ENCODE results near the gene FOXM1.

FOXM1 gene, protein sequence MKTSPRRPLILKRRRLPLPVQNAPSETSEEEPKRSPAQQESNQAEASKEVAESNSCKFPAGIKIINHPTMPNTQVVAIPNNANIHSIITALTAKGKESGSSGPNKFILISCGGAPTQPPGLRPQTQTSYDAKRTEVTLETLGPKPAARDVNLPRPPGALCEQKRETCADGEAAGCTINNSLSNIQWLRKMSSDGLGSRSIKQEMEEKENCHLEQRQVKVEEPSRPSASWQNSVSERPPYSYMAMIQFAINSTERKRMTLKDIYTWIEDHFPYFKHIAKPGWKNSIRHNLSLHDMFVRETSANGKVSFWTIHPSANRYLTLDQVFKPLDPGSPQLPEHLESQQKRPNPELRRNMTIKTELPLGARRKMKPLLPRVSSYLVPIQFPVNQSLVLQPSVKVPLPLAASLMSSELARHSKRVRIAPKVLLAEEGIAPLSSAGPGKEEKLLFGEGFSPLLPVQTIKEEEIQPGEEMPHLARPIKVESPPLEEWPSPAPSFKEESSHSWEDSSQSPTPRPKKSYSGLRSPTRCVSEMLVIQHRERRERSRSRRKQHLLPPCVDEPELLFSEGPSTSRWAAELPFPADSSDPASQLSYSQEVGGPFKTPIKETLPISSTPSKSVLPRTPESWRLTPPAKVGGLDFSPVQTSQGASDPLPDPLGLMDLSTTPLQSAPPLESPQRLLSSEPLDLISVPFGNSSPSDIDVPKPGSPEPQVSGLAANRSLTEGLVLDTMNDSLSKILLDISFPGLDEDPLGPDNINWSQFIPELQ

DNA sequence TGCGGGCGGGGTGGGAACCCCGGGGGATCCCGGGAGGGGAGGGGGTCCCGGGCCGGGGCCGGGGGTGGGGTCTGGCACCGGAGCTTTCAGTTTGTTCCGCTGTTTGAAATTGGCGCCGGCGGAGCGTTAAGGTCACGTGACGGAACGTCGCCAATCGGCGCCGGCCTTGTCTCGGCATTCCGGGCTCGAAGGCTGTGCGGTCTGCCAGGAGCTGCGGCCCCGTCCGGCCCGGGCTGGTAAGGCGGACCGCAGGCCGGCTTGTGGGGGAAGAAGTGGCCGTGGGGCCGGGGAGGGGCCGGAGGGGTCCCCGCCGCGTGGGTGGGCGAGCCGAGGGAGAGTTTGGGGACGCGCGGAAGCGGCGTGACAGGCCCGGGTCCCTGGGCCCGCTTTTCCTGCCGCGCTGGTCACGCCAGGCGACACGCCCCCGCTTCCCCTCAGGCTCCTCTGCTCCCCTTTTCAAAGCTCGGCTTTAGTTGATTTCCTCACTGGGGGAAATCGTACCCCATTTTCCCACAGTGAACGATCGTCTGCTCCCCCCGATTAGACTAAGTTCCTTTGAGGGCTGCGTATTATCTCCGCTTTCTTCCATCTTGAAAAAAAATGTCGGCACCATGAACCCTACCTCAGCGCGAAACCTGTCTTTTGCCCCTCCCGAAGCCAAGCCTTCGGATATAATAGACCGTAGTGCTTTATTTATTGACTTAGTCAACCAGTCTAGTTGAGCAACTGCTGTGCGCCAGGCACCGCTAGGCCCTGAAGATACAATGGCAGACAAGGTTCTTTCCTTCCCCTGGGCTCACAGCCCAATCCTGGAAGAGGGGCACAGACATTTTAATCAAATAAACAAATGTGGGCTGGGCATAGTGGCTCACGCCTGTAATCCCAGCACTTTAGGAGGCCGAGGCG, at the start of gene FOXM1, which contains the start of gene RHNO1:
Gene FOXM1 (minus strand): TSS at position 128 of the 906 bp plus-strand sequence. CDS start 2,696 bp downstream, outside the sequence.
Gene RHNO1 (plus strand): TSS at position 177 of the 906 bp plus-strand sequence. CDS start 8,144 bp downstream, outside the sequence.
- DNase-seq: peak; percentile 92

DNA sequence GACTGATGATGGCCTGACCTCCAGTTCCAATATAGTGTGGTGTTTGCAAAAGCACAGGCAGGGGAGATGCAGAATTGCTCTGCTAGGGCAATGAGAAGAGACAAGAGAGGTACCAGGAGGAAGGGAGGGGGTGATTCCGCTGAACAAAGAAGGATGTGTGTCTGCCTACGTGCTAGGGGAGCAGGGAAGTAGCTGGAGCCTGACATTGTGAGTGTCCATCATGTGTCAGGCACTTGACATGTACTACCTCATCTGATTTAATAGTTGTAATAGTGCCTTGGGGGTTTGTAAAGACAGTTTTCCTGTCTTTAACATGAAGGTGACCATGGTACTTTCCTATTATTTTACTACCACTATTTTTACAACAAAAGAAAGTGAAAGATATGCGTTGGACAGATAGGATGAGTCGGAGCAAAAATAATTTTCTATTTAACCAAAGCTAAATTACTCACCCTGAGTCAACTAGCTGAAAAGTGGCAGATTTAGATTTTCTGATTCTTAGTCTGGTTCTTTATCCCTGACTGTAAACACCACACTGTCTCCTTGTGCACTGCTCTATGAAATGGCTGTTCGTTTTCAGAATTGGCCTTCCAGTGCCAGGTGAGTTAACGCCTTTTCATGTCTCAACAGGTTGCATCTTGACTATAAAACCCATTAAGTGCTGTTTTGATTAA, 48.5 kb upstream of the FOXM1 start:
- no peak for DNase-seq

DNA sequence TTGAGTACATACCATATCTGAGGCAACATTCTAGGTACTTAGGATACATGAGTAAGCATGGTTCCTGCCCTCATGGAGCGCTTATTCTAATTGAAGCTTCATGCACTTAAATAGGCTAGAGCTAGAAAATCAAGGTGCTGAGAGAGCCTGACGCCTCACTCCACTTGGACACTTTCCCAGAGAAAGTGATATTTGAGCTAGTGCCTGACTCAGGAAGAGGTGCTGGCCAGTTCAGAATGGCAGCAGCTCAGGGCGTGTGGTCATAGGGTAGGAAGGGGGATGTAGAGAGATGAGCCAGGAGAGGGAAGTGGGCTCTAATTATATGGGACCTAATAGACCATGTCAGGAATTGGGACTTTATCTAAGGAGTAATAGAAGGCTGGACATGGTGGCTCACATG, 47.0 kb upstream of the FOXM1 start:
- DNase-seq: no peak

DNA sequence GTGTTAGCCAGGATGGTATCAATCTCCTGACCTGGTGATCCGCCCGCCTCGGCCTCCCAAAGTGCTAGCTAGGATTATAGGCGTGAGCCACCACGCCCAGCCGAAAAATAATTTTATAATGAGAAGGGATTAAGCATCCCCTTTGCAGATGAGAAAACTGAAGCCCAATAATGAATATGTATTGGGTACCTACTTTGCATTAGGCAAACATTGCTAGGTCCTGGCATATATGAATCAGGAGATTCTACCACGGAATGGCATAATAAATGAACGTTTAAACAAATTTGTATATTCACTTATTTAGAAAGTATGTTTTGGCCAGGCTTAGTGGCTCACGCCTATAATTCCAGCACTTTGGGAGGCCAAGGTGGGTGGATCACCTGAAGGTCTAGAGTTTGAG, 46.1 kb upstream of the FOXM1 start:
- DNase-seq: no peak

DNA sequence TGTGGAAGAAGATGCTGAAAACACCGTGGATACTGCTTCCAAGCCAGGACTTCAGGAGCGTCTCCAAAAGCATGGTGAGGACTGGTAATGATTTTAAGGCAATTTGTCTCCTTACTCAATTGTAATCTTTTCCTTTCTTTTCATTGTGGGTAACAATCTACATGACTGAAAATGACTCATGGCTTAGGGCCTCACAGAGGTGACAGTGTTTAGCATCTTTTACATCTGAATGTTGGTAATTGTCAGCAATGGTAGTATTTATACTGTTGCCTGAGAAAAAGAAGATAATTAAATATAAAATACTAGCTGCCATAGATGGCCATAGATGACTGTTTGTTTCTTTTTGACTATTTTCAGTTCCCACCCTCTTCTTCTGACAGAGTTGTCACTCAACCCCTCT, 45.4 kb upstream of the FOXM1 start:
- DNase-seq: no peak

DNA sequence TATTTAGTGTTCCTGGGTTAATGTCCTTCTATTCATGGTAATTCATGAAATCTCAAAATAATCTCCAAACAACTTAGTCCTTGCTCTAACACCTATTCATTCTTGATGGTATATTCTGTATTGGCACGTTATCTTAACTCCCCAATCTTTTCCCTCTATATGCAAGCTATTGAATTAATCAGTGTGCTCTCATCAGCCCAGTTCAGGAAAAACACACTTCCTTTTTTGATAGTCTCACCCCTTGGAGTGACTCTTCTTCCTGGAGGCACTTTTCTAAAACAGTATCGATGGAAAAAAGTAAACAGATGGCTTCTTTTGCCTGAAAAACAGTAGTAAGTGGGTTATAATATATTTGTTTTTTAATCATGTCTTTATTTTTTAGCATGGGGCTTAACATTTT, 42.3 kb upstream of the FOXM1 start:
- no peak for DNase-seq

DNA sequence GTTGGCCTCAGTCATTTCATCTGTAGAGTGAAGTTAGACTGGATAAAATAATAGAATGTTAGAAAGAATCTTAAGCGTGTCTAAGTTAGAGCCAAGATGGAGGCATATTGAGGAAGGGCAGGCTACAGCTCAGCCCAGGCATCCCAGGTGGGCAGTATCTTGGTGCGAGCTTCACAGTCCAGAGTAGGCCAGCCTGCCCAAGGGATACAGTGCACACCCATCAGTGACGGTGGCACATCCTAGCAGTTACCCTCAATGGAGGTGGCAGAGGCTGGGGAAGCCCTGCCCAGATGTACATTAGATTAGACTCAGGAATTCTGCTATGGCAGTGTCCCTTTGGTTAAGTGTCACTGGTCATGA, 35.2 kb upstream of the FOXM1 start:
- no peak for DNase-seq

DNA sequence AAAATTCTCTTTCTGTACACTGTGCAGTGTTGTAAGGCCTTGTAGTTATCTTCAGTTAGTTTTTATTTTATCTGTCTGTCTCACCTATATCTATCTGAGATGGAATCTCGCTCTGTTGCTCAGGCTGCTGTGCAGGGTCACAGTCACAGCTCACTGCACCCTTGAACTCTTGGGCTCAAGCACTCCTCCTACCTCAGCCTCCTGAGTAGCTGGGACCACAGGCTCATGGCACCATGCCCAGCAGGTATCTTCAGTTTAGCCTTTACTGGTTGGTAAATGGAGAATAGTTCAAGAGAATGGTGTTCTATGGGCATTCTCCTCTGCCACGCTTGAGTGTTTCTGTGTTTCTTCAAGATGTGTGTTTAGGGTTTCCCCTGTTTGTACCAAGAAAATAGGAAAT, 27.3 kb upstream of the FOXM1 start:
- DNase-seq: no peak

DNA sequence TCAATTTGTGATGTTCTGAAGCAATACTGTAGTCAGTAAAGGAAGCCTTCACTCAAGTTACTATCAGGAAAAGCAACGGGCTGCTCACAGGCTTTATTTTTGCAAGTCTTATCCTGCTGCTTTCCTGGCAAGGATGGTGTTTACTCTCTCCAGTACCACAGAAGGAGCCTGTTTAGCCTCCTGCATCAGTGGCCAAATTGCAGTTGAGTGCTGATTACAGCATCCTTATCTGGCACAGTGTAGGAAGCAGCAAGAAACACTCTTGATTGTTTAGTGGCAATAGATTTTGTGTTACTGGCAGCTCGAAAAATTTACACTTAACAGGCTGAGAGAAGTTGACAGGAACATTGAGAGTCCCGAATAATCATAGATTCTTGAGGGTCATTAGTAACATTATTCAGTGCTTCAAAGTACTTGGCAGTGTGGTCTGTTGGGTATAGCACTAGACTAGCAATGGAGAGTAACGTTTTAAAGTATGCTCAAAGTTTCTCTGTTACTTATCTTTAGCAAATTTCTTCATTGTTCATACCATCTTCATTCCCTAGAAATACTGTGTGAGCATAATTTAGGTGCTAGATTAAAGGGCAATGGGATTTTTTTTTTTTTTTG, 25.4 kb upstream of the FOXM1 start:
- DNase-seq: peak; percentile 7

DNA sequence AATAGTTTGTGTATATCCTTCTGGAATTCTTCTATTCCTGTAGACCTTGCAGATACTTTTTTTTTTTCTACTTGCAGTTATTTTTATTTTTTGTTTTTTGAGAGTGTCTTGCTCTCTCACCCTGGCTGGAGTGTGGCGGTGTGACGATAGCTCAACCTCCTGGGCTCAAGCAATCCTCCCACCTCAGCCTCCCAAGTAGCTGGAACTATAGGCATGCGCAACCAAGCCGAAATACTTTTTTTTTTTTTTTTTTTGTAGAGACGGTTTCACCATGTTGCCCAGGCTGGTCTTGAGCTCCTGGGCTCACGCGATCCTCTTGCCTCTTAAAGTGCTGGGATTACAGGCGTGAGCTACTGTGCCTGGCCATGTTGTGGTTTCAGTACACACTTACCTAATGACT, 23.7 kb upstream of the FOXM1 start:
- DNase-seq: no peak

DNA sequence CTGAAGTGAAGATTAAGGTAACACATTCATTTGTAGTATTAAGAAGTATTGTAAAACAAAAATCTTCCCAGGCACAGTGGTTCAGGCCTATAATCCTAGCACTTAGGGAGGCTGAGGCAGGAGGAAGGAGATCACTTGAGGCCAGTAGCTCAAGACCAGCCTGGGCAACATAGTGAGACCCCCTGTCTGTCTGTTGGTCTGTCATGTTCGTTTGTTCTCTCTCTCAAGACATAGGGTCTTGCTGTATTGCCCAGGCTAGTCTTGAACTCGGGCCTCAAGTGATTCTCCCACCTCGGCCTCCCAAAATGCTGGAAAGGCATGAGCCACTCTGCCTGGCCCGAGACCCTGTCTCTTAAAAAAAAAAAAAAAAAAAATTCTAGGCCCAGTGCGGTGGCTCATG, 20.4 kb upstream of the FOXM1 start:
- no peak for DNase-seq

DNA sequence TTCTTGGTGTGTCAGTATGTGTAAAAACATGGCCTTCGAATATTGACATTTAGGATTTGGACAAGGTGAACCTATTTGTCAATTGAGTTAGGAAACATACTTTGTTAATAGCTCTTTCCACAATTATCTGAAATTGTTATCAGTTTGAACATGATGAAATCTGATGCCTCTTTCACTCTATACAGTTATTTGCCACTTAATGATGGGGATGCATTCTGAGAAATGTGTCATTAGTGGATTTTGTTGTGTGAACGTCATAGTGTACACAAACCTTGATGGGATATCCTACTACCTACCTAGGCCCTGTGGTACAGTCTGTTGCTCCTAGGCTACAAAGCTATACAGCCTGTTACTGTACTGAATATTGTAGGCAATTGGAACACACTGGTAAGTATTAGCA, 18.5 kb upstream of the FOXM1 start:
- DNase-seq: no peak

DNA sequence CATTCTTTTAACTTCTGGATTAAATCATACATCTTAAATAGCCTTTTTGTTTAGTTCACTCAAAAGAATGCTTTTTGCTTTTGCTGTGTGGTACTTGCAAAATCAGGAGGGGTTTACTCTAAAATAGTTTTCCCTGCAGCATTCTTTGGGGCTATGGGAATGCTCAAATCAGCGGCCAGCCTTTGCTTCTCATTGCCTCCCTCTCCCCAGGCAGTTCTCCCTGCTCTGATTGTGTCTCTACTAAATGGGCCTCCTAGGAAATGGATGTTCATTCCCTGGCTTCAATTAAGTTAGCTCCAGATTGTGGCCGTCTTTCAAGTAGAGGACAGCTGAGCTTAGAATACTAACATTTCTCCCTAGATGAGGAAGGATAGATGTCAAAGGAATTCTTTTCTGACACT, 18.1 kb upstream of the FOXM1 start:
- DNase-seq: no peak

DNA sequence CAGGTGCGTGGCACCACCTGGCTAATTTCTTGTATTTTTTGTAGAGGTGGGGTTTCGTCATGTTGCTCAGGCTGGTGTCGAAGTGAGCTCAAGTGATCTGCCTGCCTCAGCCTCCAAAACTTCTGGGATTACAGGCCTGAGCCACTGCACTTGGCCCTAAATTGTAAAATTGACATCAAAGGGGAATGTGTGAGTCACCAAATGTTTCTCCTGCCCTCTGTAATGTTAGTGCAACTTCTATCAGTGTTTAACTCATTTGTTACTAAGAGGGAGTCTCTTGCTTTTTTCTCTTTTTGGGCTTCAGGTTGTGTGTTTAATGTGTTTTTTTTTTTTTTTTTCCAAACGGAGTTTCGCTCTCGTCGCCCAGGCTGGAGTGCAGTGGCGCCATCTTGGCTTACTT, 16.0 kb upstream of the FOXM1 start:
- DNase-seq: no peak

DNA sequence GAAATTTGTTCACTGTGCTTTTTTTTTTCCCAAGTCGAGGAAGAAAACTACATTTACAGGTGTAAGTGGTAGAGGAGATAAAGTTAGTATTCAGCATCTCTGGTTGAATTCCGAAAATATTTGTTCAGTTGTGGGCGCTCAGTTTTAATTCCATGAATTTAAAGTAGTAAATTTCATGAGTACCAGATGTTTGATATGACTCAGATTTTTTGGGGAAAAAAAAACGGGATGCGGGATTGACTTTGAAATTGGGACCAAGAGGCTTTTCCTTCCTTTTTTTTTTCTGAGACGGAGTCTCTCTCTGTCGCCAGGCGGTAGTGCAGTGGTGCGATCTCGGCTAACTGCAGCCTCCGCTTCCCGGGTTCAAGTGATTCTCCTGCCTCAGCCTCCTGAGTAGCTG, 15.3 kb upstream of the FOXM1 start:
- DNase-seq: no peak

DNA sequence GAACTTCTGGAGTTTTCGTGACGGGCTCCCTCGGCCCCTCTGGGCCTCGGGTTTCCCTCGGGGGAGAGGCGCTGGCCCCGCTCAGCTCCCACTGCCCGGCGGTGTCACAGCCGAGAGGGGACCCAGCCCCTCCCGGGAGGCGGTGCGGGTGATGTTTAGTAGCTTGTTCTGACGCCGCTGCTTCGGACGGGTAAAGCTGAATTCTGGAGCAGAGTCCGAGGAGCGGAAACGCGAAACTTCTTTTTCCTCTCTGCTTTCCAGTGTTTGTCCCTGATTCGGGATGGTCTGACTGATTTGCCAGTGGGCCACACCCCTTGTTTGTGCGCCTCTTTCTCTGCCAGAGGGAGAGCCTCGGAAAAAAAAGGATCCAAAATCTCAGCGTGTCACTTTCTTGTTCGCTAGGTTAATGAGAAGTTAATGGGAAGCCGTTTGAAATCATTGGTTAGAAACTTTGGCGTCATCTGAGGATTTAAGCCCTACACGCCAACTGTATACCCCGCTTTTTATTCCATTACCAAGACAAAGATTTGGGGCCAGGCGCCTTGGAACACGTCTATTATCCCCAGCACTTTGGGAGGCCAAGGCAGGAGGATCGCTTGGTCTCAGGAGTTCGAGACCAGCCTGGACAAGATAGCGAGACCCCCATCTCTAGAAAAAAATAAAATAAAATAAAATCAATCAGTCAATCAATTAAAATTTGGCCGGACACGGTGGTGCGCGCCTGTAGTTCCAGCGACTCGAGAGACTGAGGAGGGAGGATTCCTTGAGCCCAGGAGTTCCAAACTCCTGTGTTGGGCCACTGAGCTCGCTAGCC, 14.5 kb upstream of the FOXM1 start:
- peak; percentile 63 for DNase-seq

DNA sequence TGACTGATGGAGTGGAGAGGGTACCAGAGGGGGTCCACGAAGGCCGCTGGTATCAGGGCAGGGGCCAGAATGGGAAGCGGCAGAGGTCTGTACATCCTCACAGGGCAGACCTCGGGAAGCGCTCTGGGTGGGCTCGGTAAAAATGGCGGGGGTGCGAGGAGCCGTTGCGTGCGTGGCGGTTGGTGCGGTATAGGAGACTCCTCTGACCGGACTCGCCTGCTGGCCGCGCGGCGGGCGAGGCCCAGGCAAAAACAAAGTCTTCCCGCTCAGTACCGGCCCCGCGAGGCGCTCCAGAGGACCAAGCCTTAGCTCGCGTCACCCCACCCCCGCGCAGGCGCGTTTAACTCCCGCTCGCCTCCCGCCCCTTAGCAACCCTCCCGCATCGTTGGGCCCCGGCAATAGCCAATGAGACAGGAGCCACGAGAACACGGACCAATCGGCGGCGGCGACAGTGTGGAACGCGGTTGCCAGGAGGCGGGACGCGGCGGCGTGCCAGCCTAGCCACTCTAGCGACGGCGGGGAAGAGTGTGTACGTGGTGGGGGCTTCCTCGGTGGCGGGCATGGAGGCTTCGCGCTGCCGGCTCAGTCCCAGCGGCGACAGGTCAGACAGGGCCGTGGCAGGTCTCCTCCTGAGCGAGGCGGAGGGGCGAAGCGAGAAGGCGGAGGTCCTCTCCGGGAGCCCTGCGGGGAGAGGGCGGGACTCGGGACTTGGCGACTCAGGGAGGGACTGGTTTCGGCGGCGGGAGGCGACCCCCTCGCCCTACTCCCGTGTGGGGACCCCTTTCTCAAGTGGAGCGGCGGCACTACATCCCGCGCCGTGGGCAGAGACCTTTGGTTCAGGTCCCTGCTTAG, 13.6 kb upstream of the FOXM1 start, which contains the start of gene TULP3:
Gene TULP3 (plus strand): TSS at position 504 of the 852 bp plus-strand sequence. CDS start 57 bp downstream, at position 561.
- DNase-seq: peak; percentile 98

DNA sequence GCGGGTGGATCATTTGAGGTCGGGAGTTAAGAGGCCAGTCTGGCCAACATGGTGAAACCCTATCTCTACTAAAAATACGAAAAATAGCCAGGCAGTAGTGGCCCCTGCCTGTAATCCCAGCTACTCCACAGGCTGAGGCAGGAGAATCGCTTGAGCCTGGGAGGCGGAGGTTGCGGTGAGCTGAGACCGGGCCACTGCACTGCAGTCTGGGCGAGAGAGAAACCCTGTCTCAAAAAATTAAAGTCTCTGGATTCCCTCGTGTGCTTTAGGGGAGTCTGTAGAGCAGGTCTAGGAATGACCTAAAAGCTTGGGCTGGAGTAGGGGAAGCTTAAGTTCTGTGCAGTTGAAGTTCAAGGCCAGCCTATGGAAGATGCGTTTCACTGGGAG, 13.0 kb upstream of the FOXM1 start:
- no peak for DNase-seq

DNA sequence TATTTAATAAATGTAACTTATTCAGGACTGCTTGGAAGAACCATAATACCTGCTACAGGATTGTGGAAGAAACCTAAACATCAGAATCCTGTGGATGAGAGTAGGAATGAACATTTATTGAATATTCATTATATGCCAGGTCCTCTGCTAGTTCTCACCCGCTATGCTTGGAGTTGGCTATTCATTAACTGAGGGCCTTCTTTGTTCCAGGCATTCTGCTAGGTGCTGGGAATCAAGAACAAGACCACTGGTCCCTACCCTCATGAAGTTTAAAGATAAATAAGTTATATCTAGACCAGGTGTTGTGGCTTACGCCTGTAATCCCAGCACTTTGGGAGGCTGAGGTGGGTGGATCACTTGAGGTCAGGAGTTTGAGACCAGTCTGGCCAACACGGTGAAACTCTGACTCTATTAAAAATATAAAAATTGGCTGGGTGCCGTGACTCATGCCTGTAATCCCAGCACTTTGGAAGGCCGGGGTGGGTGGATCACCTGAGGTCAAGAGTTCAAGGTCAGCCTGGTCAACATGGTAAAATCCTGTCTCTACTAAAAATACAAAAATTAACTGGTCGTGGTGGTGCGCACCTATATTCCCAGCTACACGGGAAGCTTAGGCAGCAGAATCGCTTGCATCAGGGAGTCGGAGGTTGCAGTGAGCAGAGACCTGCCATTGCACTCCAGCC, 9.9 kb upstream of the FOXM1 start:
- no peak for DNase-seq

DNA sequence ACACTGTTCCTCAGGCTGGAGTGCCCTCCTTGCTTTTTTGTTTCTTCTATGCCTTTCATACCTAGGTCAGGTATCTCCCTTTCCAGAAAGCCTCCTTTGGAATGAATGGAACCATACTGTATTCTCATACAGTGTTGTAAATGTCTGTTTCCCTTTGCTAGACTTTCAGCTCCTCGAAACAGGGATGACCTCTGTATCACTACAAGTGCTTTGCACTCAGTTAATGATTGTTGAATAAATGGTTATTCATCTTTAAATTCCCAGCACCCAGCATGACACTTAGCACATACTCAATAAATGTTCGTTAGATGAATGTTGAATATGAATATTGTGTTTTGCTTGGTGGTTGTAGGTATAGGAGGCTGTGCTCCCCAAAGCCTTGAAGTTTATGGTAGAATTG, 7.8 kb upstream of the FOXM1 start:
- no peak for DNase-seq

Data from OCI-M1 (cell line).